IMR-90 (cell line): ENCODE data around the gene CREB5. TPM values are rescaled to one million over a fixed set of nuclear protein-coding genes. Genes with fewer than 3 reads are reported as not detected.

Source experiments
- ATAC-seq: fragments of 200-7000 bp; cut with Tn5 transposase; 2 replicates; pipeline ENCODE4 v1.9.1; 2020; ENCODE audit warnings: low read depth, mild to moderate bottlenecking, moderate library complexity
- BruUV-seq: library from RNA; stranded (reverse); fragments of 400-500 nt; replicated peaks from 2 replicates; lab custom pipeline; 2021; lab: Mats Ljungman, UMichigan
- CTCF ChIA-PET: fragments of 300-600 bp; formaldehyde crosslinking; extraction: SDS; loops from one replicate; lab custom pipeline; 2021; ENCODE audit warnings: antibody characterized with exemption; lab: Yijun Ruan, JAX
- POLR2A ChIA-PET: fragments of 300-600 bp; sonication (Branson Sonifier 250); formaldehyde crosslinking; loops from one replicate; lab custom pipeline; 2022; ENCODE audit warnings: antibody characterized with exemption; ENCODE audit not compliant: unreplicated experiment; lab: Charles Lee
- DNase-seq: peaks from one replicate; pipeline ENCODE4 v3.0.0; 2013
- H2AFZ ChIP-seq: replicated peaks from 2 replicates; pipeline ENCODE3; 2013; ENCODE audit warnings: low read length, mild to moderate bottlenecking; ENCODE audit not compliant: poor library complexity
- H2AK5ac ChIP-seq: 2 replicates; pipeline ENCODE4 v1.6.1; 2013; ENCODE audit warnings: low read depth, low read length, inconsistent platforms
- H2AK9ac ChIP-seq: replicated peaks from 2 replicates; pipeline ENCODE3; 2013; ENCODE audit warnings: mild to moderate bottlenecking, low read depth, low read length, moderate library complexity; ENCODE audit not compliant: poor library complexity
- H2BK120ac ChIP-seq: 2 replicates; pipeline ENCODE4 v1.6.1; 2013; ENCODE audit warnings: low read depth, low read length, inconsistent platforms
- H2BK15ac ChIP-seq: 3 replicates; pipeline ENCODE4 v1.6.1; 2013; ENCODE audit warnings: low read depth, low read length, inconsistent platforms
- H2BK20ac ChIP-seq: 2 replicates; pipeline ENCODE4 v1.6.1; 2013; ENCODE audit warnings: low read depth, mild to moderate bottlenecking, inconsistent platforms, low read length, moderate library complexity
- H2BK5ac ChIP-seq: 2 replicates; pipeline ENCODE4 v1.6.1; 2013; ENCODE audit warnings: mild to moderate bottlenecking, low read depth, low read length, inconsistent platforms; ENCODE audit not compliant: poor library complexity, severe bottlenecking
- H3K14ac ChIP-seq: replicated peaks from 2 replicates; pipeline ENCODE4 v1.6.1; 2013; ENCODE audit warnings: low read depth, low read length, inconsistent platforms
- H3K18ac ChIP-seq: 2 replicates; pipeline ENCODE4 v1.6.1; 2013; ENCODE audit warnings: low read depth, low read length, control low read depth
- H3K23ac ChIP-seq: 2 replicates; pipeline ENCODE4 v1.6.1; 2013; ENCODE audit warnings: low read depth, low read length, inconsistent platforms
- H3K27ac ChIP-seq: 2 replicates; pipeline ENCODE4 v1.5.1; 2013; ENCODE audit warnings: mild to moderate bottlenecking, control low read depth, low read length; ENCODE audit not compliant: insufficient read depth
- H3K27me3 ChIP-seq: 2 replicates; pipeline ENCODE4 v1.6.1; 2013; ENCODE audit warnings: low read length; ENCODE audit not compliant: control insufficient read depth, insufficient read depth
- H3K36me3 ChIP-seq: 2 replicates; pipeline ENCODE4 v1.6.1; 2013; ENCODE audit warnings: low read length, mixed read lengths; ENCODE audit not compliant: control insufficient read depth, insufficient read depth
- H3K4ac ChIP-seq: 2 replicates; pipeline ENCODE4 v1.6.1; 2013; ENCODE audit warnings: low read depth, low read length, inconsistent platforms
- H3K4me1 ChIP-seq: 2 replicates; pipeline ENCODE4 v1.6.1; 2013; ENCODE audit warnings: low read length, mixed read lengths; ENCODE audit not compliant: control insufficient read depth, insufficient read depth
- H3K4me2 ChIP-seq: 2 replicates; pipeline ENCODE4 v1.6.1; 2013; ENCODE audit warnings: low read depth, mild to moderate bottlenecking, control low read depth, low read length, moderate library complexity
- H3K4me3 ChIP-seq: 2 replicates; pipeline ENCODE4 v1.5.1; 2013; ENCODE audit warnings: low read depth, mild to moderate bottlenecking, control low read depth, low read length, moderate library complexity; ENCODE audit not compliant: insufficient read depth
- H3K56ac ChIP-seq: 2 replicates; pipeline ENCODE4 v1.6.1; 2013; ENCODE audit warnings: low read length, inconsistent platforms; ENCODE audit not compliant: insufficient read depth; ENCODE audit errors: extremely low read depth
- H3K79me1 ChIP-seq, 2 experiments: 2 replicates each; pipeline ENCODE4 v1.6.1; 2013; ENCODE audit warnings: low read length in 2 of 2, inconsistent platforms in 1 of 2, low read depth in 1 of 2
- H3K9ac ChIP-seq: 2 replicates; pipeline ENCODE4 v1.6.1; 2013; ENCODE audit warnings: low read depth, low read length, control low read depth
- H3K9me1 ChIP-seq: 2 replicates; pipeline ENCODE4 v1.6.1; 2013; ENCODE audit warnings: low read length, inconsistent platforms; ENCODE audit not compliant: insufficient read depth
- H3K9me3 ChIP-seq: 2 replicates; pipeline ENCODE4 v1.6.1; 2013; ENCODE audit warnings: low read length; ENCODE audit not compliant: control insufficient read depth, insufficient read depth
- H4K20me1 ChIP-seq: 2 replicates; pipeline ENCODE4 v1.6.1; 2013; ENCODE audit warnings: low read length, inconsistent platforms; ENCODE audit not compliant: insufficient read depth
- H4K5ac ChIP-seq: 2 replicates; pipeline ENCODE4 v1.6.1; 2013; ENCODE audit warnings: mild to moderate bottlenecking, low read depth, low read length, control low read depth
- H4K8ac ChIP-seq, 2 experiments: 2 replicates each; pipeline ENCODE4 v1.6.1; 2013; ENCODE audit warnings: low read depth in 2 of 2, low read length in 2 of 2, control low read depth in 1 of 2, inconsistent platforms in 1 of 2
- H4K91ac ChIP-seq: 2 replicates; pipeline ENCODE4 v1.6.1; 2013; ENCODE audit warnings: low read depth, low read length, inconsistent platforms; ENCODE audit not compliant: insufficient read depth
- CEBPB ChIP-seq: IDR thresholded peaks from 2 replicates; pipeline ENCODE4 v1.6.1; 2012; ENCODE audit warnings: low read depth, low read length, improper control_type of control experiment
- FOS ChIP-seq: fragments of 150-350 bp; IDR thresholded peaks from 2 replicates; pipeline ENCODE4 v1.6.1; 2016; ENCODE audit warnings: low read depth, low read length
- MAZ ChIP-seq: IDR thresholded peaks from 2 replicates; pipeline ENCODE4 v1.6.1; 2012; ENCODE audit warnings: low read depth, mild to moderate bottlenecking, low read length, improper control_type of control experiment, moderate library complexity, borderline replicate concordance
- SMC3 ChIP-seq: fragments of 150-350 bp; IDR thresholded peaks from 2 replicates; pipeline ENCODE4 v1.6.1; 2016; ENCODE audit warnings: low read depth, mild to moderate bottlenecking, antibody characterized with exemption, low read length, moderate library complexity
- WGBS, 2 experiments: methylation state at CpG; one replicate each; pipeline versions ENCODE4 v1.1.5 to v1.1.7; 2013; ENCODE audit warnings: missing lambda C conversion rate in 2 of 2; ENCODE audit not compliant: insufficient read length in 1 of 2; ENCODE audit errors: extremely low coverage in 2 of 2; 5-methylcytosine and 5-hydroxymethylcytosine counted together
- dilution Hi-C: fragments of 300-500 bp; cut with HindIII; formaldehyde crosslinking; loops from one replicate; pipeline ENCODE4 v1.14.3; 2018; ENCODE audit warnings: low sequenced_read_pairs; ENCODE audit not compliant: unreplicated experiment
- in situ Hi-C: fragments of 300-500 bp; cut with MboI; formaldehyde crosslinking; loops from 3 replicates; pipeline ENCODE4 v1.14.3; 2019; ENCODE audit warnings: low sequenced_read_pairs, inconsistent platforms, mixed read lengths
- intact Hi-C: fragments of 100-400 bp; cut with micrococcal nuclease; formaldehyde crosslinking; loops from 2 replicates; pipeline ENCODE4 v1.10.0; 2022
- polyA plus RNA-seq, 3 experiments: library from polyadenylated mRNA; depleted of rRNA; stranded (reverse); fragments of >200 nt; gene quantifications; 2 replicates each; pipeline ENCODE4 v1.2.3, GENCODE V29; 2012; ENCODE audit warnings: low replicate concordance in 1 of 3
- total RNA-seq: library from RNA; depleted of rRNA; stranded (reverse); fragments of >200 nt; gene quantifications from 2 replicates; pipeline ENCODE4 v1.2.3, GENCODE V29; 2012
- TF ChIP-seq, protein P1 (sequence below): fragments of 150-350 bp; IDR thresholded peaks from 2 replicates; pipeline ENCODE4 v1.6.1; 2016; ENCODE audit warnings: low read depth, mild to moderate bottlenecking, low read length, moderate library complexity, borderline replicate concordance
- TF ChIP-seq, protein P2 (sequence below): conservative IDR thresholded peaks from 2 replicates; pipeline ENCODE4 v1.5.1; 2012; ENCODE audit warnings: mild to moderate bottlenecking, low read depth, low read length, improper control_type of control experiment

CREB5 gene
- total and polyA plus RNA-seq, 2 of the 4 experiments (the other 2 are of a cell fraction), result 7.3 to 13.1 TPM

DNA sequence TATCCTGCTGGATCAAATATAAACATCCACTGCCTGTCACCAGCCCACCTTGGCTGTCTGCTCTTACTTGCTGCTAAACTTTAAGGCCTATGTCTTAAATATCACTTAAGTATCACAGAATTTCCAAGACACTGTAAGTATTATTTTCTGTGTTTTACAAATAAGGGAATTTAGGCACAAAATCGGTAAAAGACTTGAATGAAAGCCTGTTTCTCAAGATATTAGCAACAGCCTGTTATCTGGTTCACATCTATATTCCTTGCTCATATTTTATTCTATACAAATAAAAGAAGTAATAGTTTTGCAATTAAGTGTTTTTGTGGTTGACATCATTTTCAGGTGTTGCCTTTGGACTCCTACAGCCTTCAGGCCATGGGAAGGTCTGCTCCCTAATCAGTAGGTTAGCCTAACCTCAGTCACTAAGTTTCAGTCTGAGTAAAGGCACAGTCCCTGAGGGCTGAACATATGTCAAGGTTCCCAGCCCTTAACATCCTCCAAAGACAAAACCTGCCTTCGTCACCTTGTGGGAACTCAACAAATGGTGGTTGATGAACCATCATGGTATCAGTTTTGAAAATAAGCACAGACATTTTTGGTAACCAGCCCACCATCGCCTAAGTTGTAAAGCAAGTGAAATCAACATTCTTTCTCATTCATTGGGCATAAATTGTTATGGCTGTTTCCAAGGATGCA lies 127.1 kb downstream of the CREB5 start:
- DNase-seq, result no peak
- CTCF ChIA-PET, result no interaction called here

More for the DNA sequence above, 127.1 kb downstream of the CREB5 start:
- H3K56ac ChIP-seq, result no peak overlapping the region
- no peak overlapping the region for H2BK15ac ChIP-seq
- no peak overlapping the region for H2BK5ac ChIP-seq
- no peak overlapping the region for H3K4me2 ChIP-seq
- no peak overlapping the region for H3K14ac ChIP-seq
- H2BK120ac ChIP-seq, result no peak overlapping the region
- TF ChIP-seq, protein P1, sequence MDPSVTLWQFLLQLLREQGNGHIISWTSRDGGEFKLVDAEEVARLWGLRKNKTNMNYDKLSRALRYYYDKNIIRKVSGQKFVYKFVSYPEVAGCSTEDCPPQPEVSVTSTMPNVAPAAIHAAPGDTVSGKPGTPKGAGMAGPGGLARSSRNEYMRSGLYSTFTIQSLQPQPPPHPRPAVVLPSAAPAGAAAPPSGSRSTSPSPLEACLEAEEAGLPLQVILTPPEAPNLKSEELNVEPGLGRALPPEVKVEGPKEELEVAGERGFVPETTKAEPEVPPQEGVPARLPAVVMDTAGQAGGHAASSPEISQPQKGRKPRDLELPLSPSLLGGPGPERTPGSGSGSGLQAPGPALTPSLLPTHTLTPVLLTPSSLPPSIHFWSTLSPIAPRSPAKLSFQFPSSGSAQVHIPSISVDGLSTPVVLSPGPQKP, result no peak
- TF ChIP-seq CEBPB, result no peak
- no peak for TF ChIP-seq MAZ
- TF ChIP-seq FOS, result no peak
- TF ChIP-seq SMC3, result no peak
- TF ChIP-seq, protein P2, sequence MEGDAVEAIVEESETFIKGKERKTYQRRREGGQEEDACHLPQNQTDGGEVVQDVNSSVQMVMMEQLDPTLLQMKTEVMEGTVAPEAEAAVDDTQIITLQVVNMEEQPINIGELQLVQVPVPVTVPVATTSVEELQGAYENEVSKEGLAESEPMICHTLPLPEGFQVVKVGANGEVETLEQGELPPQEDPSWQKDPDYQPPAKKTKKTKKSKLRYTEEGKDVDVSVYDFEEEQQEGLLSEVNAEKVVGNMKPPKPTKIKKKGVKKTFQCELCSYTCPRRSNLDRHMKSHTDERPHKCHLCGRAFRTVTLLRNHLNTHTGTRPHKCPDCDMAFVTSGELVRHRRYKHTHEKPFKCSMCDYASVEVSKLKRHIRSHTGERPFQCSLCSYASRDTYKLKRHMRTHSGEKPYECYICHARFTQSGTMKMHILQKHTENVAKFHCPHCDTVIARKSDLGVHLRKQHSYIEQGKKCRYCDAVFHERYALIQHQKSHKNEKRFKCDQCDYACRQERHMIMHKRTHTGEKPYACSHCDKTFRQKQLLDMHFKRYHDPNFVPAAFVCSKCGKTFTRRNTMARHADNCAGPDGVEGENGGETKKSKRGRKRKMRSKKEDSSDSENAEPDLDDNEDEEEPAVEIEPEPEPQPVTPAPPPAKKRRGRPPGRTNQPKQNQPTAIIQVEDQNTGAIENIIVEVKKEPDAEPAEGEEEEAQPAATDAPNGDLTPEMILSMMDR, result no peak
- POLR2A ChIA-PET, result no interaction called here
- no peaks in the 10 kb centered on the region for H3K4me1 ChIP-seq
- H2AFZ ChIP-seq, result no peak overlapping the region
- dilution Hi-C loops, result no loop called here
- no TSS peak for BruUV-seq
- H3K9ac ChIP-seq, result no peak overlapping the region
- H3K4ac ChIP-seq, result no peak overlapping the region
- H3K23ac ChIP-seq, result no peak overlapping the region
- H3K9me3 ChIP-seq, result no peaks in the 10 kb centered on the region
- H3K27ac ChIP-seq, result no peak overlapping the region
- in situ Hi-C loops, result no loop called here
- no peaks in the 10 kb centered on the region for H3K9me1 ChIP-seq
- H3K27me3 ChIP-seq, result no peaks in the 10 kb centered on the region
- no peak for ATAC-seq
- H4K8ac ChIP-seq, result no peak overlapping the region
- H4K5ac ChIP-seq, result no peak overlapping the region
- H2AK5ac ChIP-seq, result no peak overlapping the region
- H2AK9ac ChIP-seq, result no peak overlapping the region
- intact Hi-C loops, result no loop called here
- H2BK20ac ChIP-seq, result no peak overlapping the region
- no peaks in the 10 kb centered on the region for H4K20me1 ChIP-seq
- no peaks in the 10 kb centered on the region for H3K79me1 ChIP-seq
- no peaks in the 10 kb centered on the region for H3K36me3 ChIP-seq
- no peak overlapping the region for H3K4me3 ChIP-seq
- no peak overlapping the region for H3K18ac ChIP-seq
- no peak overlapping the region for H4K91ac ChIP-seq
- WGBS, 2 experiments, result no CpG with 5 or more reads among the region's 3 CpGs
